HG02763 (cell line): ENCODE data around the gene GALM.
A peak's percentile ranks its signal among the peaks of the same experiment; 100 is the strongest.

ENCODE experiments used
- ATAC-seq: cut with Tn5 transposase; IDR thresholded peaks from one replicate; pipeline ENCODE4 v1.9.1; 2021; ENCODE audit warnings: mild to moderate bottlenecking, moderate library complexity; ENCODE audit not compliant: unreplicated experiment

The GALM gene

GRCh38 chr2:38649176-38649728 lies 16.7 kb upstream of the GALM start:
- ATAC-seq, result no peak

- ATAC-seq, result no peak
Observed at GRCh38 chr2:38650012-38650411, 15.9 kb upstream of the GALM start.

- no peak for ATAC-seq
Observed at GRCh38 chr2:38650717-38651116, 15.2 kb upstream of the GALM start.

GRCh38 chr2:38652431-38653273 lies 13.3 kb upstream of the GALM start:
- no peak for ATAC-seq

- no peak for ATAC-seq
Observed at GRCh38 chr2:38653380-38653714, 12.6 kb upstream of the GALM start.

GRCh38 chr2:38653715-38654527 lies 12.0 kb upstream of the GALM start:
- ATAC-seq, result no peak

- ATAC-seq, result no peak
Observed at GRCh38 chr2:38654528-38655381, 11.2 kb upstream of the GALM start.

GRCh38 chr2:38655441-38655840 lies 10.5 kb upstream of the GALM start:
- ATAC-seq, result no peak

- ATAC-seq, result no peak
Observed at GRCh38 chr2:38656866-38657480, 8.9 kb upstream of the GALM start.

- no peak for ATAC-seq
Observed at GRCh38 chr2:38658613-38659012, 7.3 kb upstream of the GALM start.

- ATAC-seq, result no peak
Observed at GRCh38 chr2:38659115-38659514, 6.8 kb upstream of the GALM start.

- ATAC-seq, result no peak
Observed at GRCh38 chr2:38660282-38660681, 5.6 kb upstream of the GALM start.

- no peak for ATAC-seq
Observed at GRCh38 chr2:38661306-38661705, 4.6 kb upstream of the GALM start.

GRCh38 chr2:38666556-38666910 lies 619 bp downstream of the GALM start:
- ATAC-seq, result peak; percentile 24

GRCh38 chr2:38668092-38668491 lies 2.2 kb downstream of the GALM start:
- no peak for ATAC-seq

- no peak for ATAC-seq
Observed at GRCh38 chr2:38668779-38669479, 3.0 kb downstream of the GALM start.

GRCh38 chr2:38671303-38671702 lies 5.4 kb downstream of the GALM start:
- no peak for ATAC-seq

- ATAC-seq, result no peak
Observed at GRCh38 chr2:38671946-38672345, 6.0 kb downstream of the GALM start.

- no peak for ATAC-seq
Observed at GRCh38 chr2:38672445-38673391, 6.8 kb downstream of the GALM start.
